Spleen (tissue), 11 donors: ENCODE data around the gene PIMREG. TPM values are rescaled to one million over a fixed set of nuclear protein-coding genes. Genes with fewer than 3 reads are reported as not detected.

Experiments used
- DNase-seq: peaks from one replicate; pipeline ENCODE4 v3.0.0-alpha.2; 2020
- H3K27ac ChIP-seq, 8 donors: fragments of 200-600 bp; sonication (generic) in 7 of 8; 1 replicate in 4 of 8; 2 replicates in 4 of 8; pipeline versions ENCODE4 v1.5.0 to v1.8.0; 2016 to 2021; ENCODE audit warnings: inconsistent platforms in 4 of 8, mild to moderate bottlenecking in 4 of 8, moderate library complexity in 1 of 8
- H3K27me3 ChIP-seq, 7 donors: fragments of 200-600 bp; sonication (generic) in 6 of 7; replicated peaks in 1 of 7; 1 replicate in 4 of 7; 2 replicates in 3 of 7; pipeline versions ENCODE4 v1.5.0 to v1.8.0; 2016 to 2021; ENCODE audit warnings: inconsistent platforms in 3 of 7, mild to moderate bottlenecking in 1 of 7
- H3K36me3 ChIP-seq, 6 donors: fragments of 200-600 bp; sonication (generic) in 5 of 6; 1 replicate in 4 of 6; 2 replicates in 2 of 6; pipeline versions ENCODE4 v1.5.0 to v1.8.0; 2016 to 2021; ENCODE audit warnings: inconsistent platforms in 2 of 6
- H3K4me1 ChIP-seq, 6 donors: fragments of 200-600 bp; sonication (generic) in 5 of 6; 1 replicate in 3 of 6; 2 replicates in 3 of 6; pipeline versions ENCODE4 v1.5.0 to v1.8.0; 2016 to 2021; ENCODE audit warnings: inconsistent platforms in 3 of 6
- H3K4me3 ChIP-seq, 8 donors: fragments of 200-600 bp; sonication (generic) in 7 of 8; 1 replicate in 4 of 8; 2 replicates in 4 of 8; pipeline versions ENCODE4 v1.5.0 to v1.8.0; 2016 to 2021; ENCODE audit warnings: inconsistent platforms in 4 of 8, mild to moderate bottlenecking in 4 of 8, moderate library complexity in 2 of 8
- H3K9me3 ChIP-seq, 8 donors: fragments of 200-600 bp; sonication (generic) in 7 of 8; 1 replicate in 4 of 8; 2 replicates in 4 of 8; pipeline versions ENCODE4 v1.5.0 to v1.8.0; 2016 to 2021; ENCODE audit warnings: inconsistent platforms in 4 of 8
- POLR2A ChIP-seq, 3 donors: fragments of 450-650 bp; IDR thresholded peaks; one replicate each; pipeline ENCODE4 v1.5.1; 2017; ENCODE audit warnings: antibody characterized with exemption in 3 of 3, mild to moderate bottlenecking in 1 of 3
- POLR2AphosphoS5 ChIP-seq, 3 donors: sonication (generic); formaldehyde crosslinking; IDR thresholded peaks; one replicate each; pipeline ENCODE4 v1.5.1; 2017; ENCODE audit warnings: antibody characterized with exemption in 3 of 3
- WGBS, 5 donors: extraction: QIAGEN DNeasy Blood & Tissue Kit in 3 of 5; methylation state at CpG; one replicate each; pipeline versions ENCODE4 v1.1.5 to v1.1.7; 2013 to 2018; 5-methylcytosine and 5-hydroxymethylcytosine counted together
- intact Hi-C: fragments of 100-400 bp; cut with DNase I; formaldehyde crosslinking; loops from one replicate; pipeline ENCODE4 v1.15.0; 2023; ENCODE audit warnings: low total_unique reads
- polyA plus RNA-seq, 3 donors: library from polyadenylated mRNA; stranded (reverse); fragments of 200-250 nt; gene quantifications; one replicate each; pipeline ENCODE4 v1.2.1, GENCODE V29; 2013
- total RNA-seq, 7 donors: library from RNA; depleted of rRNA in 3 of 7; stranded (reverse); fragments of >200 nt in 3 of 7; fragmentation: NEBNext Ultra II Directional in 4 of 7; extraction: Animal tissue kit (Norgen Biotek cat#: 25700) in 4 of 7; gene quantifications; one replicate each; pipeline versions ENCODE4 v1.1.0 to v1.2.1, GENCODE V29; 2016 to 2021
- TF ChIP-seq, protein P1 (sequence below), 11 experiments: fragments of 200-600 bp in 7 of 11; fragments of 450-650 bp in 4 of 11; sonication (generic) in 4 of 11; IDR thresholded peaks in 8 of 11; conservative IDR thresholded peaks in 3 of 11; 1 replicate in 7 of 11; 2 replicates in 4 of 11; pipeline versions ENCODE4 v1.4.0 to v1.8.0; 2016 to 2021; ENCODE audit warnings: antibody characterized with exemption in 11 of 11, inconsistent platforms in 4 of 11, mild to moderate bottlenecking in 1 of 11
- donor health status: healthy with polysubstance abuse.
- donor health status: DM: no; HTN: no; CAD: no; lungs with moderate emphysema.
- donor health status: DM: no; HTN: no; CAD: no.
- donor health status: Bipolar disorder and iron deficiency.
- donor health status: healthy.
- donor health status: DM: no; HTN: no; CAD: no.
- donor health status: DM: yes; HTN: yes; CAD: no.

The PIMREG gene
- total and polyA plus RNA-seq, 10 donors: 1.3 to 11.6 (median 3.8) TPM

DNA sequence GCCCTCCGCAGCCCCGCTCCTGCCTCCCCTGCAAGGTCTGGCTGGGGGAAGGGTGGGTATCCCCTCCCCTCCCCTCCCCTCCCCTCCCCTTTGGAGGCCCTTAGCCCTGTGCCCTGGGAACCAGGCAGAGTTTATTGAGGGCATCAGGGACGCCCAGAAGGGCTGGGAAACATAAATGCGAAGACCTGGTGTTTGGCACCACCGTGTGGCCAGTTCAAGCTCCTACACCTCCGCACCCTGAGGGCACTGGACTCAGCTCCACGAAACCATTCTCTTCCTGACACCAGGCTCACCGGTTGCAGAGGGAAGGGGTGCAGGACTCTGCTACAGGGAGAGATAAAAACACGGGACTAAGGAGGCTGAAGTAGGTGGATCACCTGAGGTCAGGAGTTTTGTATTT lies 8.3 kb upstream of the PIMREG start:
- peaks cover 0 to 9% (median 7%) of the 10 kb centered on the region in 8 donors for H3K9me3 ChIP-seq
- H3K27me3 ChIP-seq: peaks cover 0 to 12% (median 0%) of the 10 kb centered on the region in 7 donors
- TF ChIP-seq POLR2A (IDR thresholded peaks at IDR 0.05): no peak
- TF ChIP-seq, protein P1, sequence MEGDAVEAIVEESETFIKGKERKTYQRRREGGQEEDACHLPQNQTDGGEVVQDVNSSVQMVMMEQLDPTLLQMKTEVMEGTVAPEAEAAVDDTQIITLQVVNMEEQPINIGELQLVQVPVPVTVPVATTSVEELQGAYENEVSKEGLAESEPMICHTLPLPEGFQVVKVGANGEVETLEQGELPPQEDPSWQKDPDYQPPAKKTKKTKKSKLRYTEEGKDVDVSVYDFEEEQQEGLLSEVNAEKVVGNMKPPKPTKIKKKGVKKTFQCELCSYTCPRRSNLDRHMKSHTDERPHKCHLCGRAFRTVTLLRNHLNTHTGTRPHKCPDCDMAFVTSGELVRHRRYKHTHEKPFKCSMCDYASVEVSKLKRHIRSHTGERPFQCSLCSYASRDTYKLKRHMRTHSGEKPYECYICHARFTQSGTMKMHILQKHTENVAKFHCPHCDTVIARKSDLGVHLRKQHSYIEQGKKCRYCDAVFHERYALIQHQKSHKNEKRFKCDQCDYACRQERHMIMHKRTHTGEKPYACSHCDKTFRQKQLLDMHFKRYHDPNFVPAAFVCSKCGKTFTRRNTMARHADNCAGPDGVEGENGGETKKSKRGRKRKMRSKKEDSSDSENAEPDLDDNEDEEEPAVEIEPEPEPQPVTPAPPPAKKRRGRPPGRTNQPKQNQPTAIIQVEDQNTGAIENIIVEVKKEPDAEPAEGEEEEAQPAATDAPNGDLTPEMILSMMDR (IDR thresholded peaks at IDR 0.05 in 8 of 11, conservative IDR thresholded peaks at IDR 0.05 in 3 of 11): peak; percentile 77 to 94 (median 88)
- DNase-seq: peak; percentile 85
- intact Hi-C loops: no loop called here
- 16 to 22% (median 20%) methylated on average over 9 of the region's 9 CpGs for WGBS, 5 donors
- no peaks in the 10 kb centered on the region for H3K36me3 ChIP-seq
- peaks cover 0 to 8% (median 2%) of the 10 kb centered on the region in 6 donors for H3K4me1 ChIP-seq
- H3K27ac ChIP-seq: no peak overlapping the region
- H3K4me3 ChIP-seq: no peak overlapping the region

DNA sequence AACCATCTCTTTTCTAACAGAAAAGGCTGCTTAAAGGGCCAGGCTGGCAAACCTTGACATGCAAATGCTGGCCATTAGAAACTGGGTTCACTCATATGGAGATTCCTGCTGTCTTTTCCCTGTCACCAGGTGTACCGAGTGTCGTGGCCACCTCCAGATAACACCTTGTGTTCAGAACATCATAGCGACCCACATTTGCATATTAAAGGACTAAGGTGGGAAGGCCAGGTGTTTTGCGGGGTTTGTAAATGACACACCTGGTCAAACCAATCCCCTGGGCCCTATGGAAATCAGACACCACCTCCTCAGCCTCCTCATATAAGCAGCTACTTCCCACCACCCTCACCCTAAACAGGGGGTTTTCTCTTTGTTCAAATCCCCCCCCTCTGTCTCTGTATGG lies 6.8 kb upstream of the PIMREG start:
- no peaks in the 10 kb centered on the region for H3K9me3 ChIP-seq
- H3K4me1 ChIP-seq: peaks cover 0 to 8% (median 2%) of the 10 kb centered on the region in 6 donors
- H3K4me3 ChIP-seq: no peak overlapping the region
- H3K27me3 ChIP-seq: peaks cover 0 to 12% (median 0%) of the 10 kb centered on the region in 7 donors
- no peak overlapping the region for H3K27ac ChIP-seq
- intact Hi-C loops: no loop called here
- no peak for DNase-seq
- WGBS, 5 donors: 34 to 56% (median 46%) methylated on average over 4 of the region's 4 CpGs
- H3K36me3 ChIP-seq: no peaks in the 10 kb centered on the region
- TF ChIP-seq POLR2A (IDR thresholded peaks at IDR 0.05) (no peak), POLR2AphosphoS5 (IDR thresholded peaks at IDR 0.05) (no peak)
- TF ChIP-seq, protein P1 (IDR thresholded peaks at IDR 0.05 in 8 of 11, conservative IDR thresholded peaks at IDR 0.05 in 3 of 11): no peak

GRCh38 chr17:6437956-6438355 lies 6.3 kb upstream of the PIMREG start:
- Histone ChIP-seq H3K4me3 (no peak overlapping the region), H3K27me3 (peaks cover 0 to 12% (median 0%) of the 10 kb centered on the region in 7 donors), H3K9me3 (no peaks in the 10 kb centered on the region), H3K36me3 (no peaks in the 10 kb centered on the region), H3K4me1 (peaks cover 0 to 9% (median 2%) of the 10 kb centered on the region in 6 donors), H3K27ac (no peak overlapping the region)
- TF ChIP-seq, protein P1 (IDR thresholded peaks at IDR 0.05 in 8 of 11, conservative IDR thresholded peaks at IDR 0.05 in 3 of 11): no peak
- TF ChIP-seq POLR2AphosphoS5 (IDR thresholded peaks at IDR 0.05) (no peak), POLR2A (IDR thresholded peaks at IDR 0.05) (no peak)
- intact Hi-C loops: no loop called here
- DNase-seq: no peak
- 41 to 57% (median 49%) methylated on average over 3 of the region's 3 CpGs for WGBS, 5 donors

DNA sequence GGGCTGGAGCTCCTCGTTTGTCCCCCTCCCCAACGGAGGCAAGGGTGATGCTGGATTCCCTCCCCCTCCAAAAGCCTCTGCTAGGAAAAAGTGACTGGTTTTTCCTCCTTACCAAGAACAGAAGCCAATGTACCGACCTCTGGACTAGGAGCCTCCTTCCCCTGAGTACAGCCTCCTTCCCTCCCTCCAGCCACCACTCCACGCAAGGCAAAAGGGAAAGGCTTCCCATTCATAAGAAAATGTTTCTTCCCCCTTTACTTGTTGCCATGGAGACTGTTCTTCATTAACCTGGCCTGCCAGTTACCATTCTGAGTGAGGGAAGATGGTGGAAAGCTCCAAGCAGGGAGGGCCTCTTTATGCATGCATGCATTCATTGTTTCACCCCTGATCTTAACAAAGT lies 4.3 kb upstream of the PIMREG start:
- H3K9me3 ChIP-seq: no peaks in the 10 kb centered on the region
- no peak overlapping the region for H3K4me3 ChIP-seq
- intact Hi-C loops: no loop called here
- TF ChIP-seq, protein P1 (IDR thresholded peaks at IDR 0.05 in 8 of 11, conservative IDR thresholded peaks at IDR 0.05 in 3 of 11): no peak
- TF ChIP-seq POLR2AphosphoS5 (IDR thresholded peaks at IDR 0.05) (no peak), POLR2A (IDR thresholded peaks at IDR 0.05) (no peak)
- H3K36me3 ChIP-seq: no peaks in the 10 kb centered on the region
- WGBS, 5 donors: 52 to 76% (median 67%) methylated on average over 4 of the region's 4 CpGs
- H3K27ac ChIP-seq: no peak overlapping the region
- DNase-seq: no peak
- H3K4me1 ChIP-seq: peaks cover 0 to 29% (median 21%) of the 10 kb centered on the region in 6 donors
- peaks cover 0 to 12% (median 0%) of the 10 kb centered on the region in 7 donors for H3K27me3 ChIP-seq
